ENCODE measurements around the gene RTN4RL1.

RTN4RL1 gene

DNA sequence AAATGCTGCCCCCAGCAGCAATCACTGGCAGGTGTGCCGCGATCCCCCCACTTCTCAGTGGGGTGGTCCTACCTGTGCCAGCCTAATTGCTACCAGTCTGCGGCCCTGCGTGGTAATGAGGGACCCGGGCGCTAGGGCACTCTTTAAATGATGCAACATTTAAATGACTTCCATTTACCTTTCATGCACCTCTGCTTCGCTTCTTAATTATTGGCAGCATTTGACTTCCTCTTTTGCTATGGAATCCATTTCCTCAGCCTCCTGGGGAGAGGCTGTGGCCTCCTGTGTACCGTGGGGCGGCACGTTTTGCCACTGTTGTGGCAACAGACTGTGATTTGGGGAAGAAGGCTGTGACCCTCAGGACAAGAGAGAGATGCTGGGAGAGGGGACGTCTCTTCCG lies 109.2 kb downstream of the RTN4RL1 start:
- TF ChIP-seq, protein P1, sequence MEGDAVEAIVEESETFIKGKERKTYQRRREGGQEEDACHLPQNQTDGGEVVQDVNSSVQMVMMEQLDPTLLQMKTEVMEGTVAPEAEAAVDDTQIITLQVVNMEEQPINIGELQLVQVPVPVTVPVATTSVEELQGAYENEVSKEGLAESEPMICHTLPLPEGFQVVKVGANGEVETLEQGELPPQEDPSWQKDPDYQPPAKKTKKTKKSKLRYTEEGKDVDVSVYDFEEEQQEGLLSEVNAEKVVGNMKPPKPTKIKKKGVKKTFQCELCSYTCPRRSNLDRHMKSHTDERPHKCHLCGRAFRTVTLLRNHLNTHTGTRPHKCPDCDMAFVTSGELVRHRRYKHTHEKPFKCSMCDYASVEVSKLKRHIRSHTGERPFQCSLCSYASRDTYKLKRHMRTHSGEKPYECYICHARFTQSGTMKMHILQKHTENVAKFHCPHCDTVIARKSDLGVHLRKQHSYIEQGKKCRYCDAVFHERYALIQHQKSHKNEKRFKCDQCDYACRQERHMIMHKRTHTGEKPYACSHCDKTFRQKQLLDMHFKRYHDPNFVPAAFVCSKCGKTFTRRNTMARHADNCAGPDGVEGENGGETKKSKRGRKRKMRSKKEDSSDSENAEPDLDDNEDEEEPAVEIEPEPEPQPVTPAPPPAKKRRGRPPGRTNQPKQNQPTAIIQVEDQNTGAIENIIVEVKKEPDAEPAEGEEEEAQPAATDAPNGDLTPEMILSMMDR (IDR thresholded peaks at IDR 0.05) = no peak
- no peak for DNase-seq (ENCODE audit: low spot score)
- H3K27ac ChIP-seq = no peak overlapping the region

DNA sequence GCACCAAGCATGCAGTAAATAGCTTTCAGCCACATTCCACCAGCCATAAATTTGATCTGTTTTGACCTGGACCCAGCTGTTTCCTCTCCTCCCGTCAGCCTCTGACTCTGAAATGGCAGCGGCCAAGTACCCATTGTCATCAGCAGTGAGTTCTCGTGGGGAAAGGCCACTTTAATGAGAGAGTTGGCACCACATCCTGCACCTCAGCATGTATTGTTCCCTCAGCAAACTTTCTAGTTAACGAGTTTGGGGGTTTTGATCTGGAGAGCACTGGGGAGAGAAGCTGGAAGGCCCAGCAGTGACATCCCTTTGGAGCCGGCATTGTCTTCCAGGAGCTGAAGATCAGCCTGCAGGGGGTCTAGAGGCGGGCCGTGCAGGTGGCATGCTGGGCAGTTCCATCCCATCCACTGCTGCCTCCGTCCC lies 110.5 kb downstream of the RTN4RL1 start:
- Histone ChIP-seq H3K27ac (no peak overlapping the region), H3K4me3 (no peak overlapping the region)
- DNase-seq (ENCODE audit: low spot score) = no peak
- TF ChIP-seq, protein P1 (IDR thresholded peaks at IDR 0.05) = no peak

More for the DNA sequence above, 109.2 kb downstream of the RTN4RL1 start:
- no peak overlapping the region for H3K4me3 ChIP-seq

GRCh38 chr17:1913702-1914101 lies 111.4 kb downstream of the RTN4RL1 start:
- TF ChIP-seq, protein P1 (IDR thresholded peaks at IDR 0.05) = no peak
- Histone ChIP-seq H3K27ac (no peak overlapping the region), H3K4me3 (no peak overlapping the region)
- no peak for DNase-seq (ENCODE audit: low spot score)

DNA sequence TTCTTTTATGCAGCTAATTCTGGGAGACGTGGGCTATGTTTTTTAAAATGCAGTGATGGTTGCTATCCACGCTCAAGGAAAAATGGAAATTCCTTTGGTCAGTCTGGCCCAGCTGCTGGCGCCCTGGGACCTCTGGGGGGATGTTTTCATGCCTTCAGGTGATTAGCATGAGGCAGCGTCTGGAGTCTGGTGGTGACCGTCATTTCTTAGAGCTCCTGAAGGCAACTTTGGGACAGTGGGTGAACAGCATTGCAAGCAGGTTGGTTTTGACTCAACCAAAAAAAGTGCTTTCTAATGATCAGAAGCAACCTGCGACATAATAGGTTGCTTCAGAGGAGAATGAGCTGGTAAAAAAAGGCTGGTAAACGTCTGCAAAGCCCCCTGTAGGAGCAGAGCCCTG lies 113.0 kb downstream of the RTN4RL1 start:
- H3K4me3 ChIP-seq = no peak overlapping the region
- TF ChIP-seq, protein P1 (IDR thresholded peaks at IDR 0.05) = no peak
- no peak for DNase-seq (ENCODE audit: low spot score)
- no peak overlapping the region for H3K27ac ChIP-seq

- TF ChIP-seq, protein P1 (IDR thresholded peaks at IDR 0.05) = no peak
- Histone ChIP-seq H3K27ac (no peak overlapping the region), H3K4me3 (no peak overlapping the region)
- DNase-seq (ENCODE audit: low spot score) = no peak
Observed at GRCh38 chr17:1909985-1910384, 115.1 kb downstream of the RTN4RL1 start.

DNA sequence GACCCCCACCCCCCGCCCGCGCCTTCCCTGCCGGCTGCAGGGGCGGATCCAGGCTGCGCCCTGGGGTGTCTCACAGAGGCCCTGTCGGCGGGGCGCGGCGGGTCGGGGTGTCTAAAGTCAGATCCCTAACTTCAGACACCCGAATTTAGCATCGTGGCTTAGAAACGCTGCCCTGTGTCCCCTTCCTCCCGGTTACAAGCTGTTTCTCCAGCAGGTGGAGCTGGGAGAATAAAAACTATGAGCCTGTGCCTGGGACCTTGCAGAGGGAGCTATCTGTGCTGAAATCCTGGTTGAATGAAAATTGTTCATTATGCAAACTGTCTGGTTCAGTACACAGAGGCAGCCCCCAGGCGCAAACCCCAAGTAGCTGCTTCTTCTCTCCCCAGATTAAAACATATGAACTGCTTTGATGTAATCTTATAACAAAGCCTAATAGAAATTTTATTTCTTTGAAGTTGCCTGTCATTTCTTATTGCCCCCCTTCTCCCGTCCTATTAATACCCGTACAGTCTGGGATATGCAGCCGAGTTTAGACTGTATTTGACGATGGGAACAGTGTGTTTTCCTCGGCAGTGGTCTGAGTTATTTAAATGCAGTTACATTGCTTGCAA lies 116.3 kb downstream of the RTN4RL1 start:
- no peak overlapping the region for H3K27ac ChIP-seq
- no peak for DNase-seq (ENCODE audit: low spot score)
- TF ChIP-seq, protein P1 (IDR thresholded peaks at IDR 0.05) = peak; percentile 41
- peak overlapping the region; percentile 61 for H3K4me3 ChIP-seq

DNA sequence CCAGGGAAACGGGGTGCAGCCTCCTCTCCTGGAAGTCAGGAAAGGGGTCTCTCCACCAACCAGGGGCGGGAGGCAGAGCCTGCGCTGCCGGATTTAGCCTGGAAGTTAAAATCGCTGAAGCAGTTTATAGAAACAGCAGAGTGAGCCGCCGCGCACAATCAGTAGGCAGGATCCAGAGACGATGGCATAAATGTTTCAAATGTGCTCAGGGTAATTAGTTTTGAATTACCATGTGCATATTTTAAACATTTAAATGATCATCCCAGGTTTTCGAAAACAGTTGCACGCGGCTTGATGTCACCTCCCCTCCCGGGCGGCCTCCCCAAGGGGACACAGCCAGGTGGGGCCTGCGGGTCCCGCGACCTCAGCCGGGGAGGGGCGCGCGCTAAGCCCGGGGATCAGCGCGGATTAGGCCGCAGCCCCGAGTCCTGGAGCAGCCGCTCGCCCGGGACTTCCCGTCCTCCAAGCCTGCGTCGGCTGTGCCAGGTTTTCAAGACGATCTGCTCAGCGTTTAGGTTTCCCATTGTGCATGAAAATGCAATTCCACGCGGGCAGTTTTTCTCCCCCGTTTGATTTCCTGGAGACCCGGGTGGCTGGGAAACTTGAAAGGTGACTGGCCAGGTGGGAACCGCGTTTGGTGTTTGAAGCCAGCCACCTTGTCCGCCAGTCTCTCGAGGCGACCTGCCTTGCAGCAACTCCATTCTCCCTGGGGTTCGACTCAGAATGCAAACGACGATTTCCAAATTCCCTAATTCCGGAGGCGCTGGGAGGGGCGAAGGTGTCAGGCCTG lies 117.0 kb downstream of the RTN4RL1 start:
- Histone ChIP-seq H3K27ac (no peak overlapping the region), H3K4me3 (peak overlapping the region; percentile 61)
- no peak for DNase-seq (ENCODE audit: low spot score)
- TF ChIP-seq, protein P1 (IDR thresholded peaks at IDR 0.05) = no peak

Measured in coronary artery (tissue), 2 donors.